ENCODE results near the gene SP8.
"Not testable (repeated sequence)": the region's sequence is repeated elsewhere in the genome, so short reads cannot be mapped to it uniquely, and the experiment has no call there.

The SP8 gene

GRCh38 chr7:20786779-20787659 is at the start of gene SP8:
Gene SP8 (minus strand): TSS chr7:20786886. CDS start chr7:20786798, 88 bp downstream.
- TF ChIP-seq MYC (IDR thresholded peaks at IDR 0.05; ENCODE audit: low read depth, low read length) (0 out of 2 replicates have a peak, but pooled peaks have one; percentile 18), POLR2A (IDR thresholded peaks at IDR 0.05; ENCODE audit: extremely low read depth, insufficient read length) (no peak), MAX (IDR thresholded peaks at IDR 0.05; ENCODE audit: low read depth, low read length) (peak; percentile 3; the same call in 1 of the 2 replicates)
- peak; percentile 68 for DNase-seq (ENCODE audit: low read depth)
- H3K4me3 ChIP-seq (ENCODE audit: low read depth, low read length): peak within 1 kb of the TSS; percentile 65

- not testable (repeated sequence) for DNase-seq (ENCODE audit: low read depth); H3K4me3 ChIP-seq (ENCODE audit: low read depth, low read length)
Measured at GRCh38 chr7:20836424-20836823, 49.7 kb upstream of the SP8 start.

- TF ChIP-seq MAX (IDR thresholded peaks at IDR 0.05; ENCODE audit: low read depth, low read length) (no peak), MYC (IDR thresholded peaks at IDR 0.05; ENCODE audit: low read depth, low read length) (no peak), POLR2A (IDR thresholded peaks at IDR 0.05; ENCODE audit: extremely low read depth, insufficient read length) (no peak)
- TF ChIP-seq, protein P1, sequence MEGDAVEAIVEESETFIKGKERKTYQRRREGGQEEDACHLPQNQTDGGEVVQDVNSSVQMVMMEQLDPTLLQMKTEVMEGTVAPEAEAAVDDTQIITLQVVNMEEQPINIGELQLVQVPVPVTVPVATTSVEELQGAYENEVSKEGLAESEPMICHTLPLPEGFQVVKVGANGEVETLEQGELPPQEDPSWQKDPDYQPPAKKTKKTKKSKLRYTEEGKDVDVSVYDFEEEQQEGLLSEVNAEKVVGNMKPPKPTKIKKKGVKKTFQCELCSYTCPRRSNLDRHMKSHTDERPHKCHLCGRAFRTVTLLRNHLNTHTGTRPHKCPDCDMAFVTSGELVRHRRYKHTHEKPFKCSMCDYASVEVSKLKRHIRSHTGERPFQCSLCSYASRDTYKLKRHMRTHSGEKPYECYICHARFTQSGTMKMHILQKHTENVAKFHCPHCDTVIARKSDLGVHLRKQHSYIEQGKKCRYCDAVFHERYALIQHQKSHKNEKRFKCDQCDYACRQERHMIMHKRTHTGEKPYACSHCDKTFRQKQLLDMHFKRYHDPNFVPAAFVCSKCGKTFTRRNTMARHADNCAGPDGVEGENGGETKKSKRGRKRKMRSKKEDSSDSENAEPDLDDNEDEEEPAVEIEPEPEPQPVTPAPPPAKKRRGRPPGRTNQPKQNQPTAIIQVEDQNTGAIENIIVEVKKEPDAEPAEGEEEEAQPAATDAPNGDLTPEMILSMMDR (IDR thresholded peaks at IDR 0.05; ENCODE audit: low read depth, low read length): no peak
- DNase-seq (ENCODE audit: low read depth): no peak
- no peak overlapping the region for H3K4me3 ChIP-seq (ENCODE audit: low read depth, low read length)
Measured at GRCh38 chr7:20835111-20835750, 48.5 kb upstream of the SP8 start.

- H3K4me3 ChIP-seq (ENCODE audit: low read depth, low read length): no peak overlapping the region
- TF ChIP-seq MYC (IDR thresholded peaks at IDR 0.05; ENCODE audit: low read depth, low read length) (no peak), MAX (IDR thresholded peaks at IDR 0.05; ENCODE audit: low read depth, low read length) (no peak), POLR2A (IDR thresholded peaks at IDR 0.05; ENCODE audit: extremely low read depth, insufficient read length) (no peak)
- TF ChIP-seq, protein P1 (IDR thresholded peaks at IDR 0.05; ENCODE audit: low read depth, low read length): no peak
- peak; percentile 15 for DNase-seq (ENCODE audit: low read depth)
Measured at GRCh38 chr7:20834656-20835055, 48.0 kb upstream of the SP8 start.

GRCh38 chr7:20831956-20832355 is 45.3 kb upstream of the SP8 start:
- H3K4me3 ChIP-seq (ENCODE audit: low read depth, low read length): no peak overlapping the region
- TF ChIP-seq, protein P1 (IDR thresholded peaks at IDR 0.05; ENCODE audit: low read depth, low read length): no peak
- TF ChIP-seq POLR2A (IDR thresholded peaks at IDR 0.05; ENCODE audit: extremely low read depth, insufficient read length) (no peak), MAX (IDR thresholded peaks at IDR 0.05; ENCODE audit: low read depth, low read length) (no peak), MYC (IDR thresholded peaks at IDR 0.05; ENCODE audit: low read depth, low read length) (no peak)
- no peak for DNase-seq (ENCODE audit: low read depth)

- no peak overlapping the region for H3K4me3 ChIP-seq (ENCODE audit: low read depth, low read length)
- TF ChIP-seq, protein P1 (IDR thresholded peaks at IDR 0.05; ENCODE audit: low read depth, low read length): no peak
- TF ChIP-seq MAX (IDR thresholded peaks at IDR 0.05; ENCODE audit: low read depth, low read length) (no peak), POLR2A (IDR thresholded peaks at IDR 0.05; ENCODE audit: extremely low read depth, insufficient read length) (no peak), MYC (IDR thresholded peaks at IDR 0.05; ENCODE audit: low read depth, low read length) (no peak)
- DNase-seq (ENCODE audit: low read depth): no peak
Measured at GRCh38 chr7:20831451-20831850, 44.8 kb upstream of the SP8 start.

Measured in NB4 (cell line).